IMR-90 (cell line): ENCODE data around the gene TAX1BP1. TPM values are rescaled to one million over a fixed set of nuclear protein-coding genes. Genes with fewer than 3 reads are reported as not detected.

Source experiments
- ATAC-seq: fragments of 200-7000 bp; cut with Tn5 transposase; 2 replicates; pipeline ENCODE4 v1.9.1; 2020; ENCODE audit warnings: low read depth, mild to moderate bottlenecking, moderate library complexity
- BruUV-seq: library from RNA; stranded (reverse); fragments of 400-500 nt; replicated peaks from 2 replicates; lab custom pipeline; 2021; lab: Mats Ljungman, UMichigan
- CTCF ChIA-PET: fragments of 300-600 bp; formaldehyde crosslinking; extraction: SDS; loops from one replicate; lab custom pipeline; 2021; ENCODE audit warnings: antibody characterized with exemption; lab: Yijun Ruan, JAX
- POLR2A ChIA-PET: fragments of 300-600 bp; sonication (Branson Sonifier 250); formaldehyde crosslinking; loops from one replicate; lab custom pipeline; 2022; ENCODE audit warnings: antibody characterized with exemption; ENCODE audit not compliant: unreplicated experiment; lab: Charles Lee
- DNase-seq: peaks from one replicate; pipeline ENCODE4 v3.0.0; 2013
- H2AFZ ChIP-seq: replicated peaks from 2 replicates; pipeline ENCODE3; 2013; ENCODE audit warnings: low read length, mild to moderate bottlenecking; ENCODE audit not compliant: poor library complexity
- H2AK5ac ChIP-seq: 2 replicates; pipeline ENCODE4 v1.6.1; 2013; ENCODE audit warnings: low read depth, low read length, inconsistent platforms
- H2AK9ac ChIP-seq: replicated peaks from 2 replicates; pipeline ENCODE3; 2013; ENCODE audit warnings: mild to moderate bottlenecking, low read depth, low read length, moderate library complexity; ENCODE audit not compliant: poor library complexity
- H2BK120ac ChIP-seq: 2 replicates; pipeline ENCODE4 v1.6.1; 2013; ENCODE audit warnings: low read depth, low read length, inconsistent platforms
- H2BK15ac ChIP-seq: 3 replicates; pipeline ENCODE4 v1.6.1; 2013; ENCODE audit warnings: low read depth, low read length, inconsistent platforms
- H2BK20ac ChIP-seq: 2 replicates; pipeline ENCODE4 v1.6.1; 2013; ENCODE audit warnings: low read depth, mild to moderate bottlenecking, inconsistent platforms, low read length, moderate library complexity
- H2BK5ac ChIP-seq: 2 replicates; pipeline ENCODE4 v1.6.1; 2013; ENCODE audit warnings: mild to moderate bottlenecking, low read depth, low read length, inconsistent platforms; ENCODE audit not compliant: poor library complexity, severe bottlenecking
- H3K14ac ChIP-seq: replicated peaks from 2 replicates; pipeline ENCODE4 v1.6.1; 2013; ENCODE audit warnings: low read depth, low read length, inconsistent platforms
- H3K18ac ChIP-seq: 2 replicates; pipeline ENCODE4 v1.6.1; 2013; ENCODE audit warnings: low read depth, low read length, control low read depth
- H3K23ac ChIP-seq: 2 replicates; pipeline ENCODE4 v1.6.1; 2013; ENCODE audit warnings: low read depth, low read length, inconsistent platforms
- H3K27ac ChIP-seq: 2 replicates; pipeline ENCODE4 v1.5.1; 2013; ENCODE audit warnings: mild to moderate bottlenecking, control low read depth, low read length; ENCODE audit not compliant: insufficient read depth
- H3K27me3 ChIP-seq: 2 replicates; pipeline ENCODE4 v1.6.1; 2013; ENCODE audit warnings: low read length; ENCODE audit not compliant: control insufficient read depth, insufficient read depth
- H3K36me3 ChIP-seq: 2 replicates; pipeline ENCODE4 v1.6.1; 2013; ENCODE audit warnings: low read length, mixed read lengths; ENCODE audit not compliant: control insufficient read depth, insufficient read depth
- H3K4ac ChIP-seq: 2 replicates; pipeline ENCODE4 v1.6.1; 2013; ENCODE audit warnings: low read depth, low read length, inconsistent platforms
- H3K4me1 ChIP-seq: 2 replicates; pipeline ENCODE4 v1.6.1; 2013; ENCODE audit warnings: low read length, mixed read lengths; ENCODE audit not compliant: control insufficient read depth, insufficient read depth
- H3K4me2 ChIP-seq: 2 replicates; pipeline ENCODE4 v1.6.1; 2013; ENCODE audit warnings: low read depth, mild to moderate bottlenecking, control low read depth, low read length, moderate library complexity
- H3K4me3 ChIP-seq: 2 replicates; pipeline ENCODE4 v1.5.1; 2013; ENCODE audit warnings: low read depth, mild to moderate bottlenecking, control low read depth, low read length, moderate library complexity; ENCODE audit not compliant: insufficient read depth
- H3K56ac ChIP-seq: 2 replicates; pipeline ENCODE4 v1.6.1; 2013; ENCODE audit warnings: low read length, inconsistent platforms; ENCODE audit not compliant: insufficient read depth; ENCODE audit errors: extremely low read depth
- H3K79me1 ChIP-seq, 2 experiments: 2 replicates each; pipeline ENCODE4 v1.6.1; 2013; ENCODE audit warnings: low read length in 2 of 2, inconsistent platforms in 1 of 2, low read depth in 1 of 2
- H3K9ac ChIP-seq: 2 replicates; pipeline ENCODE4 v1.6.1; 2013; ENCODE audit warnings: low read depth, low read length, control low read depth
- H3K9me1 ChIP-seq: 2 replicates; pipeline ENCODE4 v1.6.1; 2013; ENCODE audit warnings: low read length, inconsistent platforms; ENCODE audit not compliant: insufficient read depth
- H3K9me3 ChIP-seq: 2 replicates; pipeline ENCODE4 v1.6.1; 2013; ENCODE audit warnings: low read length; ENCODE audit not compliant: control insufficient read depth, insufficient read depth
- H4K20me1 ChIP-seq: 2 replicates; pipeline ENCODE4 v1.6.1; 2013; ENCODE audit warnings: low read length, inconsistent platforms; ENCODE audit not compliant: insufficient read depth
- H4K5ac ChIP-seq: 2 replicates; pipeline ENCODE4 v1.6.1; 2013; ENCODE audit warnings: mild to moderate bottlenecking, low read depth, low read length, control low read depth
- H4K8ac ChIP-seq, 2 experiments: 2 replicates each; pipeline ENCODE4 v1.6.1; 2013; ENCODE audit warnings: low read depth in 2 of 2, low read length in 2 of 2, control low read depth in 1 of 2, inconsistent platforms in 1 of 2
- H4K91ac ChIP-seq: 2 replicates; pipeline ENCODE4 v1.6.1; 2013; ENCODE audit warnings: low read depth, low read length, inconsistent platforms; ENCODE audit not compliant: insufficient read depth
- BHLHE40 ChIP-seq: fragments of 150-350 bp; IDR thresholded peaks from 2 replicates; pipeline ENCODE4 v1.6.1; 2016; ENCODE audit warnings: mild to moderate bottlenecking, low read depth, low read length
- MAFK ChIP-seq: IDR thresholded peaks from 2 replicates; pipeline ENCODE4 v1.6.1; 2012; ENCODE audit warnings: low read depth, low read length, improper control_type of control experiment
- MAZ ChIP-seq: IDR thresholded peaks from 2 replicates; pipeline ENCODE4 v1.6.1; 2012; ENCODE audit warnings: low read depth, mild to moderate bottlenecking, low read length, improper control_type of control experiment, moderate library complexity, borderline replicate concordance
- MXI1 ChIP-seq: IDR thresholded peaks from 2 replicates; pipeline ENCODE4 v1.6.1; 2012; ENCODE audit warnings: low read depth, mild to moderate bottlenecking, low read length, moderate library complexity, borderline replicate concordance
- POLR2A ChIP-seq: IDR thresholded peaks from 2 replicates; pipeline ENCODE4 v1.6.1; 2012; ENCODE audit warnings: mild to moderate bottlenecking, low read depth, low read length
- RFX5 ChIP-seq: IDR thresholded peaks from 2 replicates; pipeline ENCODE4 v1.8.0; 2012; ENCODE audit warnings: low read depth, mild to moderate bottlenecking, low read length, moderate library complexity
- WGBS, 2 experiments: methylation state at CpG; one replicate each; pipeline versions ENCODE4 v1.1.5 to v1.1.7; 2013; ENCODE audit warnings: missing lambda C conversion rate in 2 of 2; ENCODE audit not compliant: insufficient read length in 1 of 2; ENCODE audit errors: extremely low coverage in 2 of 2; 5-methylcytosine and 5-hydroxymethylcytosine counted together
- dilution Hi-C: fragments of 300-500 bp; cut with HindIII; formaldehyde crosslinking; loops from one replicate; pipeline ENCODE4 v1.14.3; 2018; ENCODE audit warnings: low sequenced_read_pairs; ENCODE audit not compliant: unreplicated experiment
- in situ Hi-C: fragments of 300-500 bp; cut with MboI; formaldehyde crosslinking; loops from 3 replicates; pipeline ENCODE4 v1.14.3; 2019; ENCODE audit warnings: low sequenced_read_pairs, inconsistent platforms, mixed read lengths
- intact Hi-C: fragments of 100-400 bp; cut with micrococcal nuclease; formaldehyde crosslinking; loops from 2 replicates; pipeline ENCODE4 v1.10.0; 2022
- polyA plus RNA-seq, 3 experiments: library from polyadenylated mRNA; depleted of rRNA; stranded (reverse); fragments of >200 nt; gene quantifications; 2 replicates each; pipeline ENCODE4 v1.2.3, GENCODE V29; 2012; ENCODE audit warnings: low replicate concordance in 1 of 3
- total RNA-seq: library from RNA; depleted of rRNA; stranded (reverse); fragments of >200 nt; gene quantifications from 2 replicates; pipeline ENCODE4 v1.2.3, GENCODE V29; 2012

Gene TAX1BP1
- total and polyA plus RNA-seq, 2 of the 4 experiments (the other 2 are of a cell fraction), result 49.0 to 52.7 TPM

DNA sequence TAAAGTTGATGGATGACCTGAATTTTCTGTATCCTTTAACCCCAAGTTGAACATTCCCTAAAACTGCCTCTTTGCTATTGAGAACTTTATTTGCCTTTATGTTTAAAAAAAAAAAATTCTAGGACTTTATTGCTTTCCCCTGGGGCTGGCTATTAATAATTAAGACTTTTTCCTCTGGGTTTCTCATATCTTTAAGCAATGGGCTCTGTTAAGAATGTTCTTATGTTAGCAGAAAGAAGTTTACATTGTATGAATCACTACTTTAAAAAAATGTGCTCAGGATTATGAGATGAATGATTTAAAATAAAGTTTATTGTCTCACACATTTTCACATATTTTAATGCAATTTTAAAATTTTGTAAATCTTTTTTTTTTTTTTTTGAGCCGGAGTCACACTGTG is 19.5 kb downstream of the TAX1BP1 start:
- peaks cover 4% of the 10 kb centered on the region for H3K36me3 ChIP-seq
- intact Hi-C loops, result no loop called here
- no peak overlapping the region for H2BK5ac ChIP-seq
- H3K4me2 ChIP-seq, result no peak overlapping the region
- H3K18ac ChIP-seq, result no peak overlapping the region
- H3K4me1 ChIP-seq, result peaks cover 4% of the 10 kb centered on the region
- no peak overlapping the region for H3K56ac ChIP-seq
- H2AFZ ChIP-seq, result no peak overlapping the region
- no peak overlapping the region for H3K27ac ChIP-seq
- H3K4ac ChIP-seq, result no peak overlapping the region
- no peak overlapping the region for H2BK120ac ChIP-seq
- no peak overlapping the region for H2AK9ac ChIP-seq
- dilution Hi-C loops, result no loop called here
- no peak for TF ChIP-seq POLR2A
- TF ChIP-seq MAFK, result no peak
- no peak for TF ChIP-seq MXI1
- TF ChIP-seq MAZ, result no peak
- TF ChIP-seq BHLHE40, result no peak
- no peak for TF ChIP-seq RFX5
- peak; percentile 63 for ATAC-seq
- no peak overlapping the region for H4K91ac ChIP-seq
- no peak overlapping the region for H3K9ac ChIP-seq
- no peaks in the 10 kb centered on the region for H3K9me3 ChIP-seq
- H3K14ac ChIP-seq, result no peak overlapping the region
- ChIA-PET CTCF (no interaction called here), POLR2A (no interaction called here)
- no peak overlapping the region for H2BK20ac ChIP-seq
- peaks cover 21 to 30% of the 10 kb centered on the region in 2 experiments for H3K79me1 ChIP-seq
- H4K8ac ChIP-seq, result no peak overlapping the region
- H3K27me3 ChIP-seq, result no peaks in the 10 kb centered on the region
- DNase-seq, result peak; percentile 40
- H2AK5ac ChIP-seq, result no peak overlapping the region
- H3K4me3 ChIP-seq, result no peak overlapping the region
- no CpG with 5 or more reads among the region's 1 CpG for WGBS, 2 experiments
- H3K9me1 ChIP-seq, result no peaks in the 10 kb centered on the region; the same call in 1 of the 2 replicates
- H4K20me1 ChIP-seq, result peaks cover 11% of the 10 kb centered on the region
- in situ Hi-C loops, result no loop called here
- H2BK15ac ChIP-seq, result no peak overlapping the region
- no peak overlapping the region for H4K5ac ChIP-seq
- BruUV-seq, result no TSS peak
- no peak overlapping the region for H3K23ac ChIP-seq
